Measurements from ENCODE around the gene EFCAB6. TPM values are rescaled to one million over a fixed set of nuclear protein-coding genes. Genes with fewer than 3 reads are reported as not detected.
A peak's percentile ranks its signal among the peaks of the same experiment; 100 is the strongest.

EFCAB6 gene
- total RNA-seq, 6 experiments from 2014 or later = 0.29 to 1.5 (median 0.93) TPM

- H3K27me3 ChIP-seq = no peaks in the 10 kb centered on the region
- H3K9me3 ChIP-seq = no peaks in the 10 kb centered on the region
- peak in 1 of 4 donors; percentile 28 for ATAC-seq
- no CpG with 5 or more reads among the region's 7 CpGs for WGBS (ENCODE audit: insufficient coverage, low coverage, low lambda C conversion rate, missing lambda C conversion rate)
- no peaks in the 10 kb centered on the region for H3K36me3 ChIP-seq
- intact Hi-C loops (cut with DNase I) = no loop called here
- no peaks in the 10 kb centered on the region for H3K4me1 ChIP-seq
- no peak overlapping the region for H3K4me3 ChIP-seq
- TF ChIP-seq POLR2A (IDR thresholded peaks at IDR 0.05) (no peak), CTCF (IDR thresholded peaks at IDR 0.05) (no peak)
- H3K27ac ChIP-seq = no peak overlapping the region
- no peak for DNase-seq
Observed at GRCh38 chr22:43526117-43526655, 285.9 kb downstream of the EFCAB6 start.

- no peak overlapping the region for H3K4me3 ChIP-seq
- no peak overlapping the region for H3K27ac ChIP-seq
- no peak for TF ChIP-seq CTCF (IDR thresholded peaks at IDR 0.05)
- H3K36me3 ChIP-seq = no peaks in the 10 kb centered on the region
- 85% methylated on average over 6 of the region's 6 CpGs for WGBS (ENCODE audit: insufficient coverage, low coverage, low lambda C conversion rate, missing lambda C conversion rate)
- ATAC-seq (no peak), DNase-seq (peak in 1 of 3 donors; percentile 1)
- H3K9me3 ChIP-seq = no peaks in the 10 kb centered on the region
- H3K27me3 ChIP-seq = no peaks in the 10 kb centered on the region
- no peaks in the 10 kb centered on the region for H3K4me1 ChIP-seq
- intact Hi-C loops (cut with DNase I) = no loop called here
Observed at GRCh38 chr22:43521716-43522115, 290.4 kb downstream of the EFCAB6 start.

- no peak for TF ChIP-seq CTCF (IDR thresholded peaks at IDR 0.05)
- TF ChIP-seq POLR2A (IDR thresholded peaks at IDR 0.05) = no peak
- WGBS (ENCODE audit: insufficient coverage, low coverage, low lambda C conversion rate, missing lambda C conversion rate) = 38% methylated on average over 2 of the region's 2 CpGs
- intact Hi-C loops (cut with DNase I) = no loop called here
- Histone ChIP-seq H3K27ac (no peak overlapping the region), H3K36me3 (no peaks in the 10 kb centered on the region), H3K9me3 (no peaks in the 10 kb centered on the region), H3K27me3 (no peaks in the 10 kb centered on the region), H3K4me1 (no peaks in the 10 kb centered on the region), H3K4me3 (no peak overlapping the region)
- DNase-seq (no peak), ATAC-seq (no peak)
Observed at GRCh38 chr22:43520632-43521039, 291.5 kb downstream of the EFCAB6 start.

- H3K4me1 ChIP-seq = no peaks in the 10 kb centered on the region
- DNase-seq = no peak
- H3K36me3 ChIP-seq = no peaks in the 10 kb centered on the region
- ATAC-seq = peak in 1 of 4 donors; percentile 17
- H3K9me3 ChIP-seq = no peaks in the 10 kb centered on the region
- H3K27ac ChIP-seq = no peak overlapping the region
- intact Hi-C loops (cut with DNase I) = no loop called here
- no peaks in the 10 kb centered on the region for H3K27me3 ChIP-seq
- no peak overlapping the region for H3K4me3 ChIP-seq
- WGBS (ENCODE audit: insufficient coverage, low coverage, low lambda C conversion rate, missing lambda C conversion rate) = 74% methylated on average over 10 of the region's 14 CpGs
- TF ChIP-seq CTCF (IDR thresholded peaks at IDR 0.05) (no peak), POLR2A (IDR thresholded peaks at IDR 0.05) (no peak)
Observed at GRCh38 chr22:43516996-43517635, 295.0 kb downstream of the EFCAB6 start.

Data from right lobe of liver (tissue), 6 donors.